Measurements from ENCODE around the gene ERAS.

- TF ChIP-seq, protein P1, sequence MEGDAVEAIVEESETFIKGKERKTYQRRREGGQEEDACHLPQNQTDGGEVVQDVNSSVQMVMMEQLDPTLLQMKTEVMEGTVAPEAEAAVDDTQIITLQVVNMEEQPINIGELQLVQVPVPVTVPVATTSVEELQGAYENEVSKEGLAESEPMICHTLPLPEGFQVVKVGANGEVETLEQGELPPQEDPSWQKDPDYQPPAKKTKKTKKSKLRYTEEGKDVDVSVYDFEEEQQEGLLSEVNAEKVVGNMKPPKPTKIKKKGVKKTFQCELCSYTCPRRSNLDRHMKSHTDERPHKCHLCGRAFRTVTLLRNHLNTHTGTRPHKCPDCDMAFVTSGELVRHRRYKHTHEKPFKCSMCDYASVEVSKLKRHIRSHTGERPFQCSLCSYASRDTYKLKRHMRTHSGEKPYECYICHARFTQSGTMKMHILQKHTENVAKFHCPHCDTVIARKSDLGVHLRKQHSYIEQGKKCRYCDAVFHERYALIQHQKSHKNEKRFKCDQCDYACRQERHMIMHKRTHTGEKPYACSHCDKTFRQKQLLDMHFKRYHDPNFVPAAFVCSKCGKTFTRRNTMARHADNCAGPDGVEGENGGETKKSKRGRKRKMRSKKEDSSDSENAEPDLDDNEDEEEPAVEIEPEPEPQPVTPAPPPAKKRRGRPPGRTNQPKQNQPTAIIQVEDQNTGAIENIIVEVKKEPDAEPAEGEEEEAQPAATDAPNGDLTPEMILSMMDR (IDR thresholded peaks at IDR 0.05): no peak
- TF ChIP-seq POLR2AphosphoS5 (IDR thresholded peaks at IDR 0.05; ENCODE audit: low read depth, low read length): no peak
These were observed 44.1 kb upstream of the ERAS start for GRCh38 chrX:48782216-48782615.

Data from Panc1 (cell line).